Keratinocyte (primary cell): ENCODE measurements around the gene IL11.
"Not testable (repeated sequence)": the region's sequence is repeated elsewhere in the genome, so short reads cannot be mapped to it uniquely, and the experiment has no call there.

Experiments used
- EZH2 ChIP-seq: IDR thresholded peaks from one replicate; pipeline ENCODE4 v1.6.1; 2012; ENCODE audit warnings: inconsistent platforms, mild to moderate bottlenecking, low read length, moderate library complexity
- TF ChIP-seq, protein P1 (sequence below), 3 experiments: IDR thresholded peaks in 1 of 3; conservative IDR thresholded peaks in 1 of 3; optimal IDR thresholded peaks in 1 of 3; 2 replicates in 2 of 3; 3 replicates in 1 of 3; pipeline versions ENCODE3 to v1.5.1; 2011; ENCODE audit warnings: low read length in 3 of 3, mild to moderate bottlenecking in 3 of 3, moderate library complexity in 2 of 3, control low read depth in 1 of 3, inconsistent platforms in 1 of 3; ENCODE audit not compliant: insufficient read depth in 2 of 3; ENCODE audit errors: extremely low read depth in 1 of 3

GRCh38 chr19:55401390-55401789 is 31.1 kb upstream of the IL11 start:
- TF ChIP-seq, protein P1, sequence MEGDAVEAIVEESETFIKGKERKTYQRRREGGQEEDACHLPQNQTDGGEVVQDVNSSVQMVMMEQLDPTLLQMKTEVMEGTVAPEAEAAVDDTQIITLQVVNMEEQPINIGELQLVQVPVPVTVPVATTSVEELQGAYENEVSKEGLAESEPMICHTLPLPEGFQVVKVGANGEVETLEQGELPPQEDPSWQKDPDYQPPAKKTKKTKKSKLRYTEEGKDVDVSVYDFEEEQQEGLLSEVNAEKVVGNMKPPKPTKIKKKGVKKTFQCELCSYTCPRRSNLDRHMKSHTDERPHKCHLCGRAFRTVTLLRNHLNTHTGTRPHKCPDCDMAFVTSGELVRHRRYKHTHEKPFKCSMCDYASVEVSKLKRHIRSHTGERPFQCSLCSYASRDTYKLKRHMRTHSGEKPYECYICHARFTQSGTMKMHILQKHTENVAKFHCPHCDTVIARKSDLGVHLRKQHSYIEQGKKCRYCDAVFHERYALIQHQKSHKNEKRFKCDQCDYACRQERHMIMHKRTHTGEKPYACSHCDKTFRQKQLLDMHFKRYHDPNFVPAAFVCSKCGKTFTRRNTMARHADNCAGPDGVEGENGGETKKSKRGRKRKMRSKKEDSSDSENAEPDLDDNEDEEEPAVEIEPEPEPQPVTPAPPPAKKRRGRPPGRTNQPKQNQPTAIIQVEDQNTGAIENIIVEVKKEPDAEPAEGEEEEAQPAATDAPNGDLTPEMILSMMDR (optimal IDR thresholded peaks at IDR 0.05 in 1 of 3, IDR thresholded peaks at IDR 0.05 in 1 of 3, conservative IDR thresholded peaks at IDR 0.05 in 1 of 3; ENCODE audit: extremely low read depth in 1 of 3, insufficient read depth in 2 of 3, low read length in 3 of 3) = not testable (repeated sequence)
- not testable (repeated sequence) for TF ChIP-seq EZH2
